ENCODE measurements around the gene OLFML2A. TPM values are rescaled to one million over a fixed set of nuclear protein-coding genes. Genes with fewer than 3 reads are reported as not detected.

Gene OLFML2A
- polyA plus RNA-seq, 1 donor from 2014 or later: 0.15 TPM

DNA sequence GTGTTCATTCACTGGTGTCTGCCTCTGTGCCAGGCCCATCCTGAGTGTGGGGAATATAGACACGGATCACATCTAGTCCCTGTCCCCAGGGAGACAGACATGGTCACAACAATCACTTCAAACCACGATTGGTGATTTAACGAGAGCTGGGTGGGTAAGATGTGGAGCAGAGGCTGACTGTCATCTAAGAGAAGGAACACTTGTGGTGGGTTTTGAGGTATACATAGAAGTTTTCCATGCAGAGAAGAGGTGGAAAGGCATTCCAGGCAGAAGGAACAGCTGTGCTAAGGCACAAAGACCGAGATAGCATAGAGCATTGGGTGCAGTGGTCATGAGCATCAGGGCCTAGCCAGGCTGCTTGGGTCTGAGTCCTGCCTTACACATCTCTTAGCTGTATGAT, 53.7 kb downstream of the OLFML2A start:
- H3K27me3 ChIP-seq (ENCODE audit: insufficient read depth, low read depth, low read length): no peaks in the 10 kb centered on the region
- H3F3A ChIP-seq (ENCODE audit: insufficient read depth, low read length, poor library complexity, severe bottlenecking): no peaks in the 10 kb centered on the region
- H3K9me2 ChIP-seq (ENCODE audit: insufficient read depth, low read length): no peaks in the 10 kb centered on the region
- no peak overlapping the region for H2AFZ ChIP-seq (ENCODE audit: low read depth, low read length)
- H3K79me2 ChIP-seq (replicated peaks; ENCODE audit: insufficient read depth, low read length): no peaks in the 10 kb centered on the region
- no peaks in the 10 kb centered on the region for H4K20me1 ChIP-seq (ENCODE audit: insufficient read depth)
- H3K9ac ChIP-seq (ENCODE audit: low read length): no peak overlapping the region
- TF ChIP-seq EP300 (conservative IDR thresholded peaks at IDR 0.05; ENCODE audit: poor library complexity, severe bottlenecking) (no peak), TAF1 (IDR thresholded peaks at IDR 0.05; ENCODE audit: low read depth) (no peak), POLR2AphosphoS5 (IDR thresholded peaks at IDR 0.05) (no peak), SMC3 (conservative IDR thresholded peaks at IDR 0.05; ENCODE audit: poor library complexity) (no peak), RAD21 (conservative IDR thresholded peaks at IDR 0.05) (no peak), EZH2 (IDR thresholded peaks at IDR 0.05; ENCODE audit: borderline replicate concordance, insufficient read depth, low read length, poor library complexity, severe bottlenecking) (no peak), MXI1 (conservative IDR thresholded peaks at IDR 0.05; ENCODE audit: poor library complexity, severe bottlenecking) (no peak)
- TF ChIP-seq, protein P1, sequence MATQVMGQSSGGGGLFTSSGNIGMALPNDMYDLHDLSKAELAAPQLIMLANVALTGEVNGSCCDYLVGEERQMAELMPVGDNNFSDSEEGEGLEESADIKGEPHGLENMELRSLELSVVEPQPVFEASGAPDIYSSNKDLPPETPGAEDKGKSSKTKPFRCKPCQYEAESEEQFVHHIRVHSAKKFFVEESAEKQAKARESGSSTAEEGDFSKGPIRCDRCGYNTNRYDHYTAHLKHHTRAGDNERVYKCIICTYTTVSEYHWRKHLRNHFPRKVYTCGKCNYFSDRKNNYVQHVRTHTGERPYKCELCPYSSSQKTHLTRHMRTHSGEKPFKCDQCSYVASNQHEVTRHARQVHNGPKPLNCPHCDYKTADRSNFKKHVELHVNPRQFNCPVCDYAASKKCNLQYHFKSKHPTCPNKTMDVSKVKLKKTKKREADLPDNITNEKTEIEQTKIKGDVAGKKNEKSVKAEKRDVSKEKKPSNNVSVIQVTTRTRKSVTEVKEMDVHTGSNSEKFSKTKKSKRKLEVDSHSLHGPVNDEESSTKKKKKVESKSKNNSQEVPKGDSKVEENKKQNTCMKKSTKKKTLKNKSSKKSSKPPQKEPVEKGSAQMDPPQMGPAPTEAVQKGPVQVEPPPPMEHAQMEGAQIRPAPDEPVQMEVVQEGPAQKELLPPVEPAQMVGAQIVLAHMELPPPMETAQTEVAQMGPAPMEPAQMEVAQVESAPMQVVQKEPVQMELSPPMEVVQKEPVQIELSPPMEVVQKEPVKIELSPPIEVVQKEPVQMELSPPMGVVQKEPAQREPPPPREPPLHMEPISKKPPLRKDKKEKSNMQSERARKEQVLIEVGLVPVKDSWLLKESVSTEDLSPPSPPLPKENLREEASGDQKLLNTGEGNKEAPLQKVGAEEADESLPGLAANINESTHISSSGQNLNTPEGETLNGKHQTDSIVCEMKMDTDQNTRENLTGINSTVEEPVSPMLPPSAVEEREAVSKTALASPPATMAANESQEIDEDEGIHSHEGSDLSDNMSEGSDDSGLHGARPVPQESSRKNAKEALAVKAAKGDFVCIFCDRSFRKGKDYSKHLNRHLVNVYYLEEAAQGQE (IDR thresholded peaks at IDR 0.05; ENCODE audit: borderline replicate concordance): no peak
- TF ChIP-seq, protein P2, sequence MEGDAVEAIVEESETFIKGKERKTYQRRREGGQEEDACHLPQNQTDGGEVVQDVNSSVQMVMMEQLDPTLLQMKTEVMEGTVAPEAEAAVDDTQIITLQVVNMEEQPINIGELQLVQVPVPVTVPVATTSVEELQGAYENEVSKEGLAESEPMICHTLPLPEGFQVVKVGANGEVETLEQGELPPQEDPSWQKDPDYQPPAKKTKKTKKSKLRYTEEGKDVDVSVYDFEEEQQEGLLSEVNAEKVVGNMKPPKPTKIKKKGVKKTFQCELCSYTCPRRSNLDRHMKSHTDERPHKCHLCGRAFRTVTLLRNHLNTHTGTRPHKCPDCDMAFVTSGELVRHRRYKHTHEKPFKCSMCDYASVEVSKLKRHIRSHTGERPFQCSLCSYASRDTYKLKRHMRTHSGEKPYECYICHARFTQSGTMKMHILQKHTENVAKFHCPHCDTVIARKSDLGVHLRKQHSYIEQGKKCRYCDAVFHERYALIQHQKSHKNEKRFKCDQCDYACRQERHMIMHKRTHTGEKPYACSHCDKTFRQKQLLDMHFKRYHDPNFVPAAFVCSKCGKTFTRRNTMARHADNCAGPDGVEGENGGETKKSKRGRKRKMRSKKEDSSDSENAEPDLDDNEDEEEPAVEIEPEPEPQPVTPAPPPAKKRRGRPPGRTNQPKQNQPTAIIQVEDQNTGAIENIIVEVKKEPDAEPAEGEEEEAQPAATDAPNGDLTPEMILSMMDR (IDR thresholded peaks at IDR 0.05; ENCODE audit: poor library complexity, severe bottlenecking): no peak
- H3K36me3 ChIP-seq (ENCODE audit: insufficient read depth, low read length): no peaks in the 10 kb centered on the region
- no peak overlapping the region for H3K4me2 ChIP-seq (ENCODE audit: low read length)
- no peak overlapping the region for H3K27ac ChIP-seq (ENCODE audit: low read length)
- no peaks in the 10 kb centered on the region for H3K9me3 ChIP-seq (ENCODE audit: low read length)
- H3K4me3 ChIP-seq (ENCODE audit: low read length): no peak overlapping the region

DNA sequence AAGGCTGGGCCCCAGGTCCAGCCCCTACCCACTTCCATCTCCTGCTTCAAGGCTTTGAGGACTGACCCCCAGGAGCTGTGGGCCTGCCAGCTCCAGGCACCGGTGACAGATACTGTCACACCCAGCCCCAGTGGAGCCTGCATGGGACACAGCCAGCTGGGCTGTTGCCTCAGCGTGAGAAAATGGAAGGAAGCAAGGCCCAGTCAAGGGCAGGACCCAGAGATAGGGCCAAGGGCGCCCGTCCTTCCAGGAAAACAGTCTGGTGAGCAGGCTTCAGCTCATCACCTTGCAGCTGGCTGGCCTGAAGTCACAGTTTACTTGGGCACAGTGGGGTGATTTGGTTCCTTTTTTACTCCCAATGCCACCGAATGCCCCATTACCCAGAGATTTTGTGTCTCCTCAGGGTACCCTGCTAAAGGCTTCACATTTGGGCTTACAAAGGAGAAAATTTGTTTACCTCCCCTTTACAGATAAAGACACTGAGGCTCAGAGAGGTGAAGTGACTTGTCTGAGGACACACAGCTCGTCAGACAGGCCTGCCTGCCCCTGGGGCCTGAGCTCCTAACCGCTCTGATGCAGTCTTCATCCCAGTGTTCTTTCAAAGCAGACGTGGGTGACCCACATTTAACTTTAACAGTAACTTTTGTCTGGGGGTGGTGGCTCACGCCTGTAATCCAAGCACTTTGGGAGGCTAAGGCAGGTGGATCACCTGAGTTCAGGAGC, 54.9 kb downstream of the OLFML2A start:
- Histone ChIP-seq H3F3A (ENCODE audit: insufficient read depth, low read length, poor library complexity, severe bottlenecking) (no peaks in the 10 kb centered on the region), H3K27ac (ENCODE audit: low read length) (no peak overlapping the region), H3K27me3 (ENCODE audit: insufficient read depth, low read depth, low read length) (no peaks in the 10 kb centered on the region), H3K9me2 (ENCODE audit: insufficient read depth, low read length) (no peaks in the 10 kb centered on the region), H2AFZ (ENCODE audit: low read depth, low read length) (no peak overlapping the region), H3K79me2 (replicated peaks; ENCODE audit: insufficient read depth, low read length) (no peaks in the 10 kb centered on the region), H3K4me2 (ENCODE audit: low read length) (no peak overlapping the region), H3K36me3 (ENCODE audit: insufficient read depth, low read length) (no peaks in the 10 kb centered on the region), H4K20me1 (ENCODE audit: insufficient read depth) (no peaks in the 10 kb centered on the region), H3K4me3 (ENCODE audit: low read length) (no peak overlapping the region), H3K9me3 (ENCODE audit: low read length) (no peaks in the 10 kb centered on the region), H3K9ac (ENCODE audit: low read length) (no peak overlapping the region)
- no peak for TF ChIP-seq TAF1 (IDR thresholded peaks at IDR 0.05; ENCODE audit: low read depth)
- TF ChIP-seq EZH2 (IDR thresholded peaks at IDR 0.05; ENCODE audit: borderline replicate concordance, insufficient read depth, low read length, poor library complexity, severe bottlenecking): no peak
- no peak for TF ChIP-seq POLR2AphosphoS5 (IDR thresholded peaks at IDR 0.05)
- TF ChIP-seq, protein P1 (IDR thresholded peaks at IDR 0.05; ENCODE audit: borderline replicate concordance): no peak
- TF ChIP-seq RAD21 (conservative IDR thresholded peaks at IDR 0.05): no peak
- TF ChIP-seq MXI1 (conservative IDR thresholded peaks at IDR 0.05; ENCODE audit: poor library complexity, severe bottlenecking): no peak
- TF ChIP-seq EP300 (conservative IDR thresholded peaks at IDR 0.05; ENCODE audit: poor library complexity, severe bottlenecking): no peak
- TF ChIP-seq SMC3 (conservative IDR thresholded peaks at IDR 0.05; ENCODE audit: poor library complexity): no peak
- TF ChIP-seq, protein P2 (IDR thresholded peaks at IDR 0.05; ENCODE audit: poor library complexity, severe bottlenecking): no peak

All from neural cell (in vitro differentiated cells).